Cardiac muscle cell (in vitro differentiated cells and primary cell): ENCODE measurements around the gene LYST. TPM values are rescaled to one million over a fixed set of nuclear protein-coding genes. Genes with fewer than 3 reads are reported as not detected.
"Not testable (repeated sequence)": the region's sequence is repeated elsewhere in the genome, so short reads cannot be mapped to it uniquely, and the experiment has no call there.

ENCODE experiments used
- DNase-seq, 2 donors: peaks; one replicate each; pipeline versions ENCODE4 v3.0.0 to v3.0.0-alpha.2; 2010 to 2017; ENCODE audit warnings: low read depth in 1 of 2, low spot score in 1 of 2
- H3K27ac ChIP-seq: fragments of 200-600 bp; sonication (generic); 2 replicates; pipeline ENCODE4 v1.5.1; 2016
- H3K27me3 ChIP-seq: fragments of 200-600 bp; sonication (generic); 2 replicates; pipeline ENCODE4 v1.6.0; 2016; ENCODE audit warnings: control low read depth
- H3K36me3 ChIP-seq: fragments of 200-600 bp; sonication (generic); 2 replicates; pipeline ENCODE4 v1.5.1; 2016; ENCODE audit warnings: control low read depth
- H3K4me1 ChIP-seq: fragments of 200-600 bp; sonication (generic); 2 replicates; pipeline ENCODE4 v1.8.1; 2017; ENCODE audit warnings: low read depth, mild to moderate bottlenecking, mixed run types
- H3K4me3 ChIP-seq: fragments of 200-600 bp; sonication (generic); 2 replicates; pipeline ENCODE4 v1.5.1; 2016; ENCODE audit warnings: mild to moderate bottlenecking
- H3K9me3 ChIP-seq: fragments of 200-600 bp; sonication (generic); 2 replicates; pipeline ENCODE4 v1.5.1; 2017; ENCODE audit warnings: low read depth, mild to moderate bottlenecking, control low read depth
- CTCF ChIP-seq: IDR thresholded peaks from 2 replicates; pipeline ENCODE4 v1.5.1; 2012; ENCODE audit warnings: low read depth, mild to moderate bottlenecking, low read length
- polyA plus RNA-seq: library from polyadenylated mRNA; unstranded; fragments of >200 nt; fragmentation: Nextera tagmentation; extraction: Ambion mirVana; gene quantifications from 2 replicates; pipeline ENCODE4 v1.2.1, GENCODE V29; 2016
- total RNA-seq: library from RNA; depleted of rRNA; stranded (reverse); fragments of >200 nt; gene quantifications from 2 replicates; pipeline ENCODE4 v1.2.3, GENCODE V29; 2016

LYST gene
- total and polyA plus RNA-seq, 2 experiments from 2014 or later = 4.5 to 5.2 TPM

- H3K27ac ChIP-seq = no peak overlapping the region
- no peak overlapping the region for H3K4me3 ChIP-seq
- H3K9me3 ChIP-seq = no peaks in the 10 kb centered on the region
- H3K27me3 ChIP-seq = peaks cover 12% of the 10 kb centered on the region
- H3K4me1 ChIP-seq = peaks cover under 1% of the 10 kb centered on the region
- no peaks in the 10 kb centered on the region for H3K36me3 ChIP-seq
- DNase-seq = no peak
- TF ChIP-seq CTCF = no peak
Observed at GRCh38 chr1:235642943-235643371, 223.7 kb downstream of the LYST start.

GRCh38 chr1:235642011-235642942 lies 224.4 kb downstream of the LYST start:
- TF ChIP-seq CTCF = no peak
- Histone ChIP-seq H3K4me1 (no peaks in the 10 kb centered on the region), H3K4me3 (no peak overlapping the region), H3K27ac (no peak overlapping the region), H3K27me3 (peaks cover 5% of the 10 kb centered on the region), H3K9me3 (no peaks in the 10 kb centered on the region), H3K36me3 (no peaks in the 10 kb centered on the region)
- peak in 1 of 2 donors; percentile 60 for DNase-seq

- TF ChIP-seq CTCF = no peak
- no peak for DNase-seq
- H3K4me1 ChIP-seq = no peaks in the 10 kb centered on the region
- H3K9me3 ChIP-seq = no peaks in the 10 kb centered on the region
- H3K27me3 ChIP-seq = no peaks in the 10 kb centered on the region
- no peaks in the 10 kb centered on the region for H3K36me3 ChIP-seq
- H3K4me3 ChIP-seq = no peak overlapping the region
- H3K27ac ChIP-seq = no peak overlapping the region
Observed at GRCh38 chr1:235640580-235640979, 226.1 kb downstream of the LYST start.

GRCh38 chr1:235639226-235640205 lies 227.2 kb downstream of the LYST start:
- Histone ChIP-seq H3K27me3 (no peaks in the 10 kb centered on the region), H3K36me3 (no peaks in the 10 kb centered on the region), H3K27ac (no peak overlapping the region), H3K4me1 (no peaks in the 10 kb centered on the region), H3K4me3 (no peak overlapping the region), H3K9me3 (no peaks in the 10 kb centered on the region)
- no peak for DNase-seq
- no peak for TF ChIP-seq CTCF

- H3K36me3 ChIP-seq, H3K4me1 ChIP-seq, H3K9me3 ChIP-seq, DNase-seq, H3K27ac ChIP-seq, H3K4me3 ChIP-seq, H3K27me3 ChIP-seq: not testable (repeated sequence)
Observed at GRCh38 chr1:235638612-235639011, 228.1 kb downstream of the LYST start.
